ENCODE data around the gene UBE2U. TPM values are rescaled to one million over a fixed set of nuclear protein-coding genes. Genes with fewer than 3 reads are reported as not detected.

UBE2U gene
- total RNA-seq, 1 experiment from 2014 or later: not detected

- TF ChIP-seq CEBPB (IDR thresholded peaks at IDR 0.05; ENCODE audit: low read depth) (no peak), ZBTB33 (IDR thresholded peaks at IDR 0.05; ENCODE audit: extremely low read depth, insufficient replicate concordance, low read length) (no peak), ATF3 (IDR thresholded peaks at IDR 0.05) (no peak), POLR2AphosphoS5 (IDR thresholded peaks at IDR 0.05; ENCODE audit: low read depth, low read length) (no peak), SRF (IDR thresholded peaks at IDR 0.05; ENCODE audit: low read depth) (no peak)
Measured at GRCh38 chr1:64186138-64186897, 17.1 kb upstream of the UBE2U start (continued).

- Histone ChIP-seq H3K27me3 (ENCODE audit: insufficient read depth, low read length) (no peaks in the 10 kb centered on the region), H3K9me2 (ENCODE audit: insufficient read depth) (no peaks in the 10 kb centered on the region), H3K4me1 (ENCODE audit: control insufficient read depth in 1 of 2, insufficient read depth in 2 of 2, low read length in 2 of 2) (no peaks in the 10 kb centered on the region), H4K20me1 (ENCODE audit: insufficient read depth) (no peaks in the 10 kb centered on the region), H2AFZ (ENCODE audit: low read depth, low read length, poor library complexity, severe bottlenecking) (no peak overlapping the region), H3K79me2 (ENCODE audit: insufficient read depth, low read length) (no peaks in the 10 kb centered on the region), H3K9ac (ENCODE audit: low read length) (no peak overlapping the region), H3K36me3 (ENCODE audit: control insufficient read depth in 1 of 2, insufficient read depth in 2 of 2, low read length in 2 of 2) (no peaks in the 10 kb centered on the region), H3K4me3 (replicated peaks in 1 of 2; ENCODE audit: low read depth in 1 of 2, low read length in 2 of 2) (no peak overlapping the region), H3K9me3 (ENCODE audit: control insufficient read depth in 1 of 2, insufficient read depth in 1 of 2, low read depth in 1 of 2, low read length in 2 of 2) (no peaks in the 10 kb centered on the region), H3K27ac (ENCODE audit: low read depth, low read length) (no peak overlapping the region), H3K4me2 (ENCODE audit: low read length) (no peak overlapping the region)
- ChIA-PET POLR2A (no interaction called here), RAD21 (ENCODE audit: low non-redundant PET in 1 of 2, low total read pairs in 2 of 2, uncharacterized antibody in 2 of 2, unreplicated experiment in 2 of 2) (no interaction called here), CTCF (no interaction called here)
- intact Hi-C loops (cut with micrococcal nuclease): no loop called here
- DNase-seq (ENCODE audit: low read depth, low spot score): no peak
- ATAC-seq: no peak
- BruUV-seq (replicated peaks): no TSS peak
- no peak for TF ChIP-seq CTCF (IDR thresholded peaks at IDR 0.05 in 2 of 3, conservative IDR thresholded peaks at IDR 0.05 in 1 of 3; ENCODE audit: borderline replicate concordance in 1 of 3, insufficient read depth in 1 of 3, low read depth in 2 of 3, low read length in 2 of 3)
- TF ChIP-seq SRF (IDR thresholded peaks at IDR 0.05; ENCODE audit: low read depth): no peak
- TF ChIP-seq ATF3 (IDR thresholded peaks at IDR 0.05): no peak
- no peak for TF ChIP-seq POLR2A (IDR thresholded peaks at IDR 0.05; ENCODE audit: borderline replicate concordance, extremely low read depth, insufficient read depth, insufficient read length)
- no peak for TF ChIP-seq MAX (IDR thresholded peaks at IDR 0.05)
- TF ChIP-seq CEBPB (IDR thresholded peaks at IDR 0.05; ENCODE audit: low read depth): no peak
- TF ChIP-seq EZH2 (IDR thresholded peaks at IDR 0.05): no peak
- TF ChIP-seq JUND (IDR thresholded peaks at IDR 0.05): no peak
- no peak for TF ChIP-seq RAD21 (IDR thresholded peaks at IDR 0.05; ENCODE audit: low read depth)
- no peak for TF ChIP-seq SIN3A (IDR thresholded peaks at IDR 0.05; ENCODE audit: low read depth)
- no peak for TF ChIP-seq EGR1 (IDR thresholded peaks at IDR 0.05; ENCODE audit: low read depth)
- TF ChIP-seq REST (IDR thresholded peaks at IDR 0.05; ENCODE audit: low read depth): no peak
Measured at GRCh38 chr1:64186898-64187280, 16.5 kb upstream of the UBE2U start.
